NCI-H2081 (cell line): ENCODE data around the gene SLC41A3.

Source experiments
- DNase-seq, 2 experiments: peaks; one replicate each; lab custom pipeline; 2025; lab: John Stamatoyannopoulos, UW

SLC41A3 gene

DNA sequence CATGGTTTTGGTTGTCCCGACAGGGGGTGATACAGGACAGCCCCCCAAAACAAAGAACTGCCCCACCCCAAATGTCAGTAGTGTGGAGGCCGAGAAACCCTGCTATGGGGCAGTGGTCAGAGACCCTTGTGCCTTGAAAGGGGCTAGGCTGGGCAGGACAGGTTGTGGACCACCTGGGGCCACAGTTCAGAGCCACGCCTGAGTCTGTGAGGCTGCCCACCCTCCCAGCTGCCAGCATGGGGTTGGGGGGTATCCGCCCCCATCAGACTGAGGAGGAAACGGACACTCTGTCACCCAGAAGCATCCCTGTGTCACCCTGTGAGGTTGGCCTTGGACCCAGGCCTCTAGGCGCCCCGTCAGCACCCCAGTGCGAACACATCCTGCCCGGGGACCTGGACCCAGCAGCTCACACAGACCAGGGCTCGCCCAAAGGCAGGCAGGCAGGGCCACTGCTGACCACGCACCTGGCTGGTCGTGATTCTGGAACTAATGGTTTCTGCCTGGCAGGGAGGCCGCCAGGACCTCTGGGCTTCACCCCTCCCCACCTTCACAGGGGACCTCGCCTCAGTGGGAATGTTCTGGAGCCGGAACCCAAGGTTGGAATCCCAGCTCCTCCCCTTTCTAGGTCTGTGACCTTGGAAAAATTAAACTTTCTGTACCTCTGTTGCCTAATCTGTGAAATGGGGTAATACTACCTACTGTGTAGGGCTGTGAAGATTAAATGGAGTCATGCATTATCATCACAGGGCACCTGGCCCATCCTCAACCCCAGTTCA, 1.4 kb downstream of the SLC41A3 start:
- no peak for DNase-seq

DNA sequence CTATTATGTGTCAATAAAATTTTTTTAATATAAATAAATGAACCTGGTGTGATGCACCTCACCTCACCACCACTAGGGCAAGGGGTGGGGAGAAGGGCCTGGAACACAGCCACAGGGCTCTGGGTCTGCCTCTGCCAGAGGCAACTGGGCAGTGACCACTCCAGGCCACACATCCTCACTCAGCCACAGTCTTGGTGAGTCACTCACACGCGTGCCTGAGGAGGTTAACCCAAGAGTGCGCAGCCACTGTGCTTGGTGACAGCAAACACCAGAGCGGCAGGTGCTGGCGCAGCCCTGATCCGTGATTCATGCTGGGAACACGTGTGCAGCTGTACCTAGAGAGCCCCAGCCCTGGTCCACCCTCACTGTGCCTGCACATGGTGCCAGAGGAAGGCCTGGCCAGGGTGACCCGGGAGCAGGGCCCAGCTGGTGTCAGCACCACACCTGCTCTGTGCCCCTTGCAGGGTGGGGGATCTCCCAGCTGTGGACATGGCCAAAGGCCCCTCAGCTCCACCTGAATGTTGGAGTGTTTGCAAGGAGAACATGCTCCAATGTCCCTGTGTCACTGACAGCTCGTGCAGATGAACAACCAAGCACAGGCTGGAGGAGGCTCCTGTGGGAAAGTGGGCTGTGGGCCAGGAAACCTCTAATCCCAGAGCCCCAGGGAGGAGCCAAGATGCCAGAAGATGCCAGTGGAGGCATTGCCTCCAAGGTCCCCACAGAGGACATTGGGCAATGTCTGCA, 2.1 kb downstream of the SLC41A3 start:
- peak; percentile 10 to 29 for DNase-seq

DNA sequence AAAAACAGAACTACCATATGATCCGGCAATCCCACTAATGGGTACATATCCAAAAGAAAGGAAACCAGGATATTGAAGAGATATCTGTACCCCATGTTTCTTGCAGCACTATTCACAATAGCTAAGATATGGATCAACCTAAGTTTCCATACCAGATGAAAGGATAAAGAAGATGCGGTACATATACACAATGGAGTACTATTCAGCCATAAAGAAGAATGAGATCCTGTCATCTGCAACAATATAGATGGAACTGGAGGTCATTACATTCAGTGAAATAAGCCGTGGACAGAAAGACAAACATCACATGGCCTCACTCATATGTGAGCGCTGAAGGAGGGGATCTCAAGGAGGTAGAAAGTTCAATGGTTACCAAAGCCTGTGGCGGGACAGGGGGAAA, 3.0 kb downstream of the SLC41A3 start:
- no peak for DNase-seq

DNA sequence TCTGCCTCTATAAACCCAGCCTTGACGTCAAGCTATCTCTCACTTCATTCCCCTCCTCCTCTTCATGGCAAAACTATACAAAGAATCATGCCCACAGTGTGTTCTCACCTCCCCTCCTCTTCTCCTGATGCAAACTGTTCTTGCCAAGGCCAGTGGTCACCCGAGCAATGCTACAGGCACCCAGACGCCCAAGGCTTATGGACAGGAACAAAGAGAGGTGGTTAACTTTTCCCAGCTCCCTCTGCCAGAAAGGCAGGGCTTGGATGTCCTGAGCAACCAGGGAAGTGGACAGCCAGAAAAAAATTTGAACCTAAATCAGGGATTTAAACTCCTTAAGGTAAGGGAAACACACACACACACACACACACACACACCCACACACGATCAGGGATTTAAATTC, 5.1 kb downstream of the SLC41A3 start:
- DNase-seq, result no peak

DNA sequence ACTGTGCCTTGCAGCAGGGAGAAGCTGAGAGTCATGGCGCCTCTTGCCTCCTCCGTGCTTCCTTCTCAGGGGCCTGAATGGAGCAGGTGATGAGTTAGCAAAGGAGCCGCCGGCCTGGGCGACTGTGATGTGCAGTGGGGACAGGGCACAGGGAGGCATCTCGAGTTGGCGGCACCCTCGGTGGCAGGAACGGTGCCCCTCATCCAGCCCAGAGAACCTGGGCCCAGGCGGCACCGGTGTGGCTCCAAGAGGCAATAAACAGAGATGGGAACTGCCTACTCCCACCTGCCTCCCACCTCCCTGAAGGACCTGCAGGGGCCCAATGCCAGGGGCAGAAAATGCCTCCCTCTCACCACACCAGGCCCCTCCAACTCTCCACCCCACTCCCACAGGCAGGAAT, 6.2 kb downstream of the SLC41A3 start:
- no peak for DNase-seq

DNA sequence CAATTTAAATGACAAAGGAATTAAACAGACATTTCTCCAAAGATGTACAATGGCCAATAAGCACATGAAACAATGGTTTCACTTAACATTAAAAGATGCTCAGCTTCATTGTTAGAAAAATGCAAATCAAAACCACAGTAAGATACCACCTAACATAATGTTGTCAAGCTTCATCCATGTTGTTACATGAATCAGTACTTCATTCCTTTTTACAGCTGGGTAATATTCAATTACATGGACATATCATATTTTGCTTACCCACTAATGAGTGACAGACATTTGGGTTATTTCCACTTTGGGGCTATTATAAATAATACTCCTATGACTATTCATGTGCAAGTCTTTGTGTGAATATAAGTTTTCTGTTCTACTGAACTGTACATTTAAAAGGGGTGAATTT, 7.8 kb downstream of the SLC41A3 start:
- DNase-seq, result no peak

DNA sequence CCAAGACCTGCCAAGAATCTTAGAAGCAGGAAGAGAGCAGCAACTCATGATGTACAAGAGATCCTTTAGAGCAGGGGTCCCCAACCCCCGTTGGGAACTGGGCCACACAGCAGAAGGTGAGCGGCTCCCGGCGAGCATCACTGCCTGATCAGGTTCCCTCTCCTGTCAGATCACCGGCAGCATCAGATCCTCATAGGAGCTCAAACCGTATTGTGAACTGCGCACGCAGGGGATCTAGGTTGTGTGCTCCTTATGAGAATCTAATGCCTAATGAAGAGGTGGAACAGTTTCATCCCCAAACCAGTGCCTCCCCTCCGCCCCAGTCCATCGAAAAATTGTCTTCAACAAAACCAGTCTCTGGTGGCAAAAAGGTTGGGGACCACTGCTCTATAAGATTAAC, 13.8 kb downstream of the SLC41A3 start:
- no peak for DNase-seq

DNA sequence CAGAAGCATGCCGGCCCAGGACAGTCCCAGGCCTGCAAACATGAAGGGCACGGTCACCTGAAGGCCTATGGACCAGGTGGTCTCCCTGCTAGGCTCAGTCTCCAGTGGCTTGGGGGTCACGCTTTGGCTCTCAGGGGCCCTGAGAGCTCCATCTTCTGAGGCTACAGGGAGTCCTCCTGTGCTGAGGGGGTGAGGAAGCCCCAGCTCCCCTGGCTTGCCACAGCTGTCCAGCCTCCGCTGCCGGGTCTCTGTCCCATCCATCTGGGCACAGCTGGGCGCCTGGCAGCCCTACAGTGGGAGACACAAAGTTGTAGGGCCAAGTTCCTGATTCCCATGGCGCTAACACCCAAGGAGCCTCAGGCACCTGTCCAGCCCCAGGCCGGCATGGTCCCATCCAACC, 16.0 kb downstream of the SLC41A3 start:
- no peak for DNase-seq

DNA sequence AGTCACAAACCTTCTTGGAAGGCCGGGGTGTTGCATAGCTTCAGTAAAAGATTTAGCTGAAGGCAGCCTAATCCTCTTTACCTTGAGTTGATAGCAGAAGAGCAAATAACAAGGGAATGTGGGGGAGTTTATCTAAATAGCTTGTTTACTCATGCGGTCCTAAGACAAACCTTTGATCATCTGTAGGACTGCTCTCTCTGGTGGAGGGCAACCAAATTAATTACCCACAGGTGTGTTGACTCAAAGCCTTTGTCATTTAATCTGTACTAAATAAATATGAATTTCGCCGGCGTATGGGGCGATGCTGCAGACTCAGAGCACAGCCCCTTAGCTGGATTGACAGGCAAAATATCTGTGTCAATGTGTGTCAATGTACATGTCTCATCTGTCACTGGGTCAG, 17.2 kb downstream of the SLC41A3 start:
- peak in 1 of 2 experiments; percentile 20 for DNase-seq

DNA sequence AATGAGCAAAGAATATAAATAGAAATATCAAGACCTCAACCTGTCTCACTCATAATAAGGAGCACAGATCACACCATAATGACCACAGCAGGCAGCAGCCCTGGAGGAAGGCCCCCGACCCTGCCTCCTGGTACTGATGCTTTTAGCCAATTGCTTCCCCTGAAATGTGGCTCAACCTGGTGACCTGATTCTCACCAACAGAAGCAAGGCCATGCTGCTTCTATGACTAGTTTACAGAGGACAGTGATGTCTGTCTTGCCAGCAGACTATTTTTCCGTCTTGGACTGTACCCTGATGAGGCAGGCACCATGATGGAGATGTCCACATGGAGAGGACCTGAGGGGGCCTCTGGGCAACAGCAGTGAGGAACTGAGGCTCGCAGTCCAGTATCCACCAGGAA, 18.0 kb downstream of the SLC41A3 start:
- DNase-seq, result no peak

DNA sequence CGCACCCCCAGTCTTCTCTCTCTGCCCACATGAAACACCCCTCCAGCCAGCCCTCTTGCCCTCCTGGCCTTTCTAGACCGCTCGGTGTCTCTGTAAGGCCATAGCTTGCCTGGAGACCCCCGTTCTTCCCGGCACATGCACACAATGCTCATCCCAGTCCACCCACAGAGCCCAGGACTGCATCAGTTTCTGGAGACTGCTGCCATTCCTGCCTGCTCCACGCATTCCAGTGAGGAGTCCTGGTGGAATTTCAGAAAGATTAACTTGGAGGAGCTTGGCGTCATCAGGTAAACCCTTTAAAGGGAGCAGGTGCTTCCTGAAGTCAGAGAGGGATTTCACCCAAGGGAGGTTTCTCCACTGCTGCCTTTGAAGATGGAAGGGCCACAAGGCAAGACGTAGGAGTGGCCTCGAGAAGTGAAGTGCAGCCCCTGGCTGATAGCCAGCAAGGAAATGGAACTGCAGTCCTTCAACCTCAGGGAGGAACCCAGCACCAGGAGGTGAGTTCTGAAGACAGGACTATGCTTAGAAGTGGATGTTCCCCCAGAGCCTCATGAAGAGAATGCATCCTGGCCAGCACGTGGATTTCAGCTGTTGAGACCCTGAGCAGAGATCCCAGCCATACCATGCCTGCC, 19.2 kb downstream of the SLC41A3 start:
- no peak for DNase-seq

DNA sequence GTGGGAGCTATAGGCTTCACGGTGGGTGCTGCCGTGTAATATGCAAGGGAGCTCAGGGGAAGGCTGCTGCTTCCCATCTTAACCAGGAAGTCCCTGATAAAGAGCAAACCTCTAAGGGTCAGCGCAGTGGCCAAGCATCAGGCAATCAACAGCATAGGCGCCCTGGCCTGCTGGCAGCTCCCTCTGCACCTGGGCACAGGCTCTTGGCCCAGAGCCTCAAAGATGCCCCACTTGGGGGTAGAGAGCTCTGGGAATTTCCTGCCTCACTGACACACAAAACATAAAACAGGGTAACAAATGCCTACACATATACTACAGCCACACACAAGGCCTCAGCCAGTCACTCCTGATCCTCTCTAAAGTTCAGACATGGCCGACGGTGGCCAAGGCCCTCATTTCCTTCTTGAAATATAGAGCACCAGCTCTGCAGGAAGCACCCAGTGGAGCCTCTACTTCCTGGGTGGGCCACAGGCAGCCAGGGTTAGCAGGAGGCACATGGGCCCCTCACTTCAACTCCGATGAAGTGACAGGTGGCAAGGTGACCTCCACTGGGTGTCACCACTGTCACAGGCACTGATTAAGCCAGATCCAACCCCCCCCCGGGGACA, 20.5 kb downstream of the SLC41A3 start:
- no peak for DNase-seq

DNA sequence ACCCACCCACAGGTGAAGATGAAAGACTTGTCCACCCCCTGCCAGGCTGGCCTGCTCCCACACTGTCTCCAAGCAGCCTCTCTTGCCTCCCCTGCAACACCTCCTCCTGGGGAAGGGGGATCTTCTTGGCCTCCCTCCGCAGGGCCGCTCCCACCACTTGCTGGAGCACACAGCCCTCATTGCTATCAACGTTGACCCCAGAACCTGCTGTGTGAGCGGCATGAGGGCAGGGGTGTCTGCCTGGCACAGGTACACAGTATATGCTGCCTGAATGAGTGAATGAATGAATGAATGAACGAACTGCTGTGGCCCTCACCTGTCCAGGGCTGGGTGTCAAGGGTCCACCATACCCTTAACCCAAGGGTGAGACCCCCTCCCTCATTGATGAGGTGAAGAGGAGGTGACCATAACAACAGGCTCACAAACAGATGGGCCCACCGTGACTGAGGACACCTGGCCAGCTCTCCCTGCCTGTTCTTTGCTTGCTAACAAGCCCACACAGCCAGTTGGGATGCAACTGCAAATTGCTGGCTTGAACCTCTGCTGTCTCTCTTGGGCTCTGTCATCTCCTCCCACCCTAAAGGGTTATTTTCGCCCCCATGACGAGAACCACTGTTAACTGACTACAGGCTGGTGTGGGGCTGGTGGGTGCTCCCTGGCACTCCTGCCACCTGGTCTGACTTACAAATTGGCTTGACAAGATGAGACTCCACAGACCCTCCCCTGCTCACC, 22.5 kb downstream of the SLC41A3 start:
- DNase-seq, result no peak

DNA sequence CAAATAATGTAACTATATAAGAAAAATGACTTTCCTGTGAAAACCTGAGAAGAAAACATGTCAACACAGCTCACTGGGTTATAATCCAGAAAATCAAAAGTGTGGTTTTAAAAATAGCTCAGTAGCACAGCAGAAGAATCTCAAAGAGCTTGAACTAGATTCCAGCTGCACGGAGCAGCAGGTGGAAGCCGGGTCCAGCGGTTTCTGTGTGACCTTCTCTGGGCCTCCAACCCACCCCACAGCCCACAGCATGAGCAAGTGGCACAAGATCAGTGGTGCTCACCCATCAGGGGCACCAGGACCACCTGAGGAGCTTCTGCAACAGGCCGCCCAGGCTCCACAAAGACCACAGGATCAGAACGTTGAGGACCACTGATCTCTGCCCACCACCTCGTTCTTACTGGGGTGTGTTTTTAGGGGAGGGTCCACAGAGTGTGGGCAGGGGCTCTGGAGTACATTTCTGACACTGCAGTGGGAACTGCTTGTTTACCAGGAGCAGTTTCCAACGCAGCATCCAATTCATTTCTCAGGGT, 23.2 kb downstream of the SLC41A3 start:
- DNase-seq, result no peak

DNA sequence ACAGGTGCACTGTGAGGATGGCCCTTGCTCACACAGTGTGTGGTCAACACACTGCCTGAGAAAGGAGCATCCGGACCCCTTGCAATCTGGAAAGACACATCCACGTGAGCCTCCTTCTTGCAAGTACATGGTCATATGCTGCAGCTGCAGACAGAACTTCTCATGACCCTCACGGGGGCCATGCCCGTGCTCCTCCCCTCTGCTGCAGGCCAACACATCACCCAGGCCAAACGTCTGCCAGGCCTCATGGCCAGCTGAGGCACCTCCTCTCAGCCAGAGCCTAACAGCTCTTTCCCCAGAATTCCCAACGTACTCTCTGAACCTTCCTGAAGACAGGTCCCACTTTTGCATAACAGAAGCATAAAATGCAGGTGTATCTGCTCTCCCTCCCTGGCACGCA, 25.3 kb downstream of the SLC41A3 start:
- DNase-seq, result no peak

DNA sequence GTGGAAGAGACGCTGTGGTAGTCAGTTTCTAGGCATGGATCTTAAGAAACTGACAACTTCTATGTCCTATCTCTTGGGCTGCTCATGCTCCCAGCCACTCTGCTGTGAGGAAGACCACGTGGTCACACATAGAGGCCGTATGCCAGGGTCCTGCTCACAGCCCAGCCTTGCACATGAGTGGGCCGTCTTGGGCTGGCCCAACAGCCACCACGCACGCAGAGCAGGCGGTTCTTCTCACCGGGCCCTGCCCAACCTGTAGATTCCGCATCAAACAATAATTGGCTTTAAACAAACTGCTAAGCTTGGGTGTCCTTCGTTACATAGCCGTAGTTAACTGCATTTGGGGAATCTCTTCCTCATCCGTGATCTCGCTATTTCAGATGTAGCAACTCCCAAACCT, 26.0 kb downstream of the SLC41A3 start:
- no peak for DNase-seq

DNA sequence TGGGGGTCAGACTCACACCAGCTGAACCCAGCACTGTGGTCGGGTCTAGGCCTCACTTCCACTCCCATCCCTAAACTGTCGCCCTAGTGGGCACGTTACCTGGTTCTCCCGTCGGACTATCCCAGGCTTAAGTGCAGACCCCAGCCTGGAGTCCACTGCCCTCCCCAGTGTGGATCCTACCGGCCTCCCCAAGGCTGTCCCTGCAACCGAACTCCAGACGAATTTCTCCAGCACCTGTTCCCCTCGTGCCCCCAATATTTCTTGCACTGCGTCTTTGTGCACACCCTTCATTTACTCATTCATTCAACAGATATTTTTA, 26.5 kb downstream of the SLC41A3 start:
- no peak for DNase-seq

DNA sequence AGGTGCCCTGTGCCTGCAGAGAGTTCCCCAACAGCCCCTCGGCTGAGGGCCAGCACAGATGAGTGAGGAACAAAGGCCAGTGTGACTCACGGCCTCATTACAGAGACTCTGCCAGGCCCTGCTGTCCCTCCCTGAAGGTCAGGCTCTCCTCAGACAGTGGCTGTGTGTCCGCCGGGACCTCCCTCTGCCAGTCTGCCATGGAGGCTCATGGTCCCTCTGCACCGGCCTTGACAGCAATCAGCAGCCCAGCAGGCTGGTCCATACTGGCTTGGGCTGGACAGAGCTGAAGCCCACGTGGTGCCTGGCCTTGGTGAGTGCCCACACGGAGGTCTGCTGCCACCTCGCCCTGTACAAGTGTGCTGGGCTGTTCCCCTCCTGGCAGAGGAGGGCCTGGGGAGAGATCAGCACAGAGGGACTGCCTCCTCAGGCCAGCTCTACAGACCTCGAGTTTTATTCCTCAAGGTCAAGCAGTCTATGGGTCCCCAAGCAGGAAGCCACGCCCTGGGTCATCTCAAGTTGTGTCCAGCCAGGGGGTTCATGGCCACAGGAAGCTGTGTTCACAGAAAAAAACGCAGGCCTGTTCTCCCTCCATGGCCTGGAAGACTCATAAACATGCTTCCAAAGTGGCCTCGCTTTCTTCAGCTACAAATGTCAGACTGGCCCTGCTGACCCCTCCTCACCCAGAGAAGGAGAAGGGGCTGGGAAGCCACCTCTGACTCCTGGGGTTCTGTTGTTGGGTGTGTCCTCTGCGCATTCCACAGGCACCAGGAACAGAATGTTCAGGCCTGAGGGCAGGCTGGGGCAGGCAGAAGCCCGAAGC, 27.0 kb downstream of the SLC41A3 start:
- DNase-seq, result no peak

DNA sequence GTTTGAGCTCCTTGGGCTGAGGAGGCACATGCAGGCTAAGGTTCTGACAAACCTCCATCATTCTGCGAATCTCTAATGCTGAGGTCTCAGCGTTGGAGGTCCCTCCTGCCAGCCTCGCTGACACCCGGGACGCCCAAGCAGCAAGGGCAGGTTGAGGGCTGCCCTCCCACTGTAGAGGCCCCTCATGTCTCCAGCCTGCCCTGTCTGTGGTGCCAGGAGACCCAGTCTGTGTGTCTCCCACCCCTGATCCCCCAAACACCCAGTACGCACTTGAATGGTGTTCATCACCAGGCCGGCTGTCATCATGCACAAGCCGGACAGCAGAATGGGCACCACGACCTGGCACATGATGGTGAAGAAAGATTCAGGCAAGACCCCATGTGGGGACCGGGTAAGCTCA, 27.8 kb downstream of the SLC41A3 start:
- DNase-seq, result no peak

DNA sequence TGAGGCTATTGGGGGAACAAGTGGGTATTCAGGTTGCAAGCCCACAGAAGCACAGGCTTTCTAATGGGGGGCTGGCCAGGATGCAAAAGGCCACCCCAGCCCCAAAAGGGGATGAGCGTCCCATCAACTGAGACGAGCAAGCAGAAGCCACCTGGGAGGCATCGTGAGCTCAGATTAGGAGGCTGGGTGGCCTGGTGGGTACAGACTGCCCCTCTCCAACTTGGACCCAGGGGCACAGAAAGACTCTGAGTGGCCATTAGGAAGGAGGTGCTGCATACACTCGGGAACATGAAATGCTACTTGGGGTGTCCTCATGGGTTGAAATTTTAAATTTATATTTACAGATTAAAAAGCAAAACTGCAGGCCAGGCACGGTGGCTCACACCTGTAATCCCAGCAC, 29.1 kb downstream of the SLC41A3 start:
- no peak for DNase-seq

DNA sequence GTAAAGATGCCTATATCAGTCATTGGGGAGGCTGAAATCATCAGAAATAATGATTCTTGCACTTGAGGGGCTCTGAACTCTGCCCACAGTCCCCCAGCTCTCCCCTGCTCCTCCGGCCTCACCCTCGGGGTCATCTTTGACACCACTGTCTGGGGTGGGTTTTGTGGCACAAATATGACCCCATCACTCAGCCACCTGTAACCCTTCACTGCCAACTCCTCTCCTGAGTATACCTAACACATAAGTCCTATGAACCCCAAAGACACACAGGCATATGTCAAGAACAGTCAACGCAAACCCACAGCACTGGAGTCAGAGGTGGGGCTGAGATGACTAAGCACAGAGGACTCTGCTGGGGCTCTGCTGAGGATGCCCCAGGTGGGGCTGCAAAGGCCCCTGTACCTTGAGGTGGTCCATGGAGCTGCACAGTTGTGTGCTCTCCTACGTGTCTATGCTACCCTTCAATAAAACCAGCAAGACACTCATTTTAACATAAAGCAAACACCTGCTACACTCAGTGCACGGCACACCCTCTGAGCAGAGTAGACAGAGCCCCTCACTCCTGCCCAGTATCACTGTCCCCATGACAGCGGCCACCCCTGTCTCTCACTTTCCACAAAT, 29.9 kb downstream of the SLC41A3 start:
- DNase-seq, result no peak
